Rectal smooth muscle tissue (tissue), 1 donor: ENCODE measurements around the gene BMPR1B.

Experiments used
- H3K27ac ChIP-seq: one replicate; pipeline ENCODE4 v1.7.0; 2013; ENCODE audit warnings: low read depth, low read length, inconsistent platforms
- H3K27me3 ChIP-seq: one replicate; pipeline ENCODE4 v1.7.0; 2013; ENCODE audit warnings: low read length; ENCODE audit not compliant: control insufficient read depth, insufficient read depth
- H3K36me3 ChIP-seq: one replicate; pipeline ENCODE4 v1.7.0; 2013; ENCODE audit warnings: low read length; ENCODE audit not compliant: control insufficient read depth, insufficient read depth
- H3K4me1 ChIP-seq: one replicate; pipeline ENCODE4 v1.7.0; 2013; ENCODE audit warnings: low read length; ENCODE audit not compliant: control insufficient read depth, insufficient read depth
- H3K4me3 ChIP-seq: one replicate; pipeline ENCODE4 v1.7.0; 2013; ENCODE audit warnings: low read length
- H3K9ac ChIP-seq: one replicate; pipeline ENCODE4 v1.7.0; 2013; ENCODE audit warnings: low read length

The BMPR1B gene

GRCh38 chr4:95181996-95182306 is 424.2 kb downstream of the BMPR1B start:
- H3K4me3 ChIP-seq: no peak overlapping the region
- no peak overlapping the region for H3K9ac ChIP-seq

GRCh38 chr4:95183656-95184408 is 426.1 kb downstream of the BMPR1B start:
- Histone ChIP-seq H3K9ac (no peak overlapping the region), H3K4me3 (no peak overlapping the region), H3K4me1 (no peaks in the 10 kb centered on the region), H3K36me3 (no peaks in the 10 kb centered on the region), H3K27me3 (no peaks in the 10 kb centered on the region), H3K27ac (no peak overlapping the region)

More at GRCh38 chr4:95181996-95182306, 424.2 kb downstream of the BMPR1B start:
- H3K4me1 ChIP-seq: no peaks in the 10 kb centered on the region
- H3K27me3 ChIP-seq: no peaks in the 10 kb centered on the region
- H3K27ac ChIP-seq: no peak overlapping the region
- H3K36me3 ChIP-seq: no peaks in the 10 kb centered on the region

DNA sequence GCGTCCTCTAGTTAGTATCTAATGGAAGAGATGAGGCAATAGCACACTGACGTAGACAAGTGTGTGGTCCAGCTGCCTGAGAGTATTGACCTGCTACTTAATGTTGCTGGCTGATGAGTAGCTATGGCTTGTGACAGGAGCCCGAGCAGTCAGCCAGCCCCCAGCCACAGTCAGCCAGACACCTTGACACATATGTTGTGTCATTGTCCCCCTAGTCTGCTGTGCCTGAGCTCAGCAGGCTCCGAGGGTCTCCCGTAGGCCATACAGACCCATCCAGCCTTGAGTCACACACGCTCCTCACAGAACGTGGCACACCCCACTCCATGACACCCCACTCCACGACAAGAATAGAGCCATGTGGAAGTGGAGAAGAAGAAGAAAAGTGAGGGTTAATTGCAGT is 428.9 kb downstream of the BMPR1B start:
- H3K9ac ChIP-seq: no peak overlapping the region
- no peak overlapping the region for H3K4me3 ChIP-seq
- no peaks in the 10 kb centered on the region for H3K27me3 ChIP-seq
- no peak overlapping the region for H3K27ac ChIP-seq
- H3K36me3 ChIP-seq: no peaks in the 10 kb centered on the region
- no peaks in the 10 kb centered on the region for H3K4me1 ChIP-seq

- Histone ChIP-seq H3K36me3 (no peaks in the 10 kb centered on the region), H3K4me3 (no peak overlapping the region), H3K27me3 (no peaks in the 10 kb centered on the region), H3K27ac (no peak overlapping the region), H3K9ac (no peak overlapping the region), H3K4me1 (no peaks in the 10 kb centered on the region)
Observed at GRCh38 chr4:95188701-95189370, 431.1 kb downstream of the BMPR1B start.

GRCh38 chr4:95190751-95191436 is 433.1 kb downstream of the BMPR1B start:
- no peaks in the 10 kb centered on the region for H3K36me3 ChIP-seq
- no peak overlapping the region for H3K4me3 ChIP-seq
- no peaks in the 10 kb centered on the region for H3K4me1 ChIP-seq
- H3K27me3 ChIP-seq: no peaks in the 10 kb centered on the region
- H3K27ac ChIP-seq: no peak overlapping the region
- no peak overlapping the region for H3K9ac ChIP-seq

DNA sequence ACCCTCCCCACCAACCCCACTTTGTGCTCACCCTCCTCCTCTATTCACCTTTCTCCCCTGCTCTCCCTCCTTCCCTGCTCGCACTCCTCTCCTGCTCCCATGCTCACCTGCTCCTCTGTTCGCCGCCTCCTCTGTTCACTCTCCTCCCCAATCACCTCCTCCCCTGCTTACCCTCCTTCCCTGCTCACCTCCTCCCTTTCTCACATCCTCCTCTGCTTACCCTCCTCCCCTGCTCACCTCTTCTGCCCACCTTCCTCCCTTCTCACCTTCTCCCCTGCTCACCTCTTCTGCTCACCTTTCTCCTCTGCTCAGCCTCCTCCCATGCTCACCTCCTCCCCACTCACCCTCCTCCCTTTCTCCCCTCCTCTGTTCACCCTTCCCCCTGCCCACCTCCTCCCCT is 433.8 kb downstream of the BMPR1B start:
- no peak overlapping the region for H3K27ac ChIP-seq
- H3K4me3 ChIP-seq: no peak overlapping the region
- H3K9ac ChIP-seq: no peak overlapping the region
- no peaks in the 10 kb centered on the region for H3K4me1 ChIP-seq
- no peaks in the 10 kb centered on the region for H3K27me3 ChIP-seq
- no peaks in the 10 kb centered on the region for H3K36me3 ChIP-seq

DNA sequence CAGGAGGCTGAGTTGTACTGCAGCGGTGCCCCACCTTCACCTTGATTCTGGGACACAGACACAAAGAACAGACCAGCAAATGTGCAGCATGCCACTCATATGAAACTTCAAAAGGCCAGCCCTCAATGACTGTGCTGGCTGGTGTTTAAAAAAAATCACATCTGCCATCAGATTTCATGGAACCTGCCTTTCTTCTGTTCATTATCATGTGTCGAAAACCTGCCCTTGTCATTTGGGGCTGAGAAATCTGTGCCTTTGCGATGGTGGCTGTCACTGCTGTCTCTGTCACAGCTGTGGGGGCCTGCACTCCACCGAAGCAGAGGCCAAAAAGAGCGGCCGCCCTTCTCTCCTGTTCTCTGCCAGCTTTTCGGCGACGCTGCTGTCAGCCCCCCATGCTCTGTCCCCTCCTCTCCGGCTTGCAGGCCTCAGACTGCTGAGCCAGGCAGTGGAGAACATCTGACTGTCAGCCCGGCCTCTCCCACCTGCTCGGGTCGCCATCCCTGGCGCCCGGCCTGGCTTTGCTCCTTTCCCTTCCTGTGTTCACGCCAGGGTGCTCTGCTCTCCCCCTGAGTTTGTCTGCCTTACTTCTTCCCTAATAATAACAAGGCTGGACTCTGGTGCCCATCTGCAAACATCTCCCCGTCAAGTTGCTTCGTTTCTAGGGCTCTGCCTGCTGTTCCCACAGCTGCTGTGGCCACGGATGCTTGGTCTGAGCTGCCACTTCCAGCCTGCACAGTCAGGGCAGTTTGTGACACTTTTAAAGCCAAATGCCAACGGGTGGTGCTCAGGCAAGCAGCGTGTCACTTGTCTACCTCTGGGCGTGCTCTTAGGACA is 435.9 kb downstream of the BMPR1B start:
- Histone ChIP-seq H3K36me3 (no peaks in the 10 kb centered on the region), H3K4me1 (no peaks in the 10 kb centered on the region), H3K9ac (no peak overlapping the region), H3K27ac (no peak overlapping the region), H3K4me3 (no peak overlapping the region), H3K27me3 (no peaks in the 10 kb centered on the region)

GRCh38 chr4:95197353-95197752 is 439.6 kb downstream of the BMPR1B start:
- Histone ChIP-seq H3K9ac (no peak overlapping the region), H3K27ac (no peak overlapping the region), H3K36me3 (no peaks in the 10 kb centered on the region), H3K4me1 (no peaks in the 10 kb centered on the region), H3K4me3 (no peak overlapping the region), H3K27me3 (no peaks in the 10 kb centered on the region)

DNA sequence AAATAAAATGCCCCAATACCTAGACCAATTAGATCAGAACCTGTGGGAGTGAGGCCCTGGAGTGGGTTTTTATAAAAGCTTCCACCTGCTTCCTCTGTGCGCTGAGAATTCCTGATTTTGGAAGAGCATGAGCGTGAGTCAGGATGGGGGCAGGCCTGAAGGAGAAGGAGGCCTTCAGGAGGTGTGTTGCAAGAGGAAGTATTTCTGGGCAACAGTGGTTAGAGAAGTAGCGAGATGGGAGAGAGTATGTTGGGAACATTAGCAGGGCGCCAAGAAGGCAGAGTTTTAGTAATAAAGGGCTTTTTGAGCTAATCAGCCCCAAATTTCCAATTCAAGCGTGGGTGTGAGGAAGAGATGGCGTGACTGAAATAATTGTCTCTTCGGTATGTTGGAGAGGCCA is 441.2 kb downstream of the BMPR1B start:
- Histone ChIP-seq H3K36me3 (no peaks in the 10 kb centered on the region), H3K27me3 (no peaks in the 10 kb centered on the region), H3K4me1 (no peaks in the 10 kb centered on the region), H3K9ac (no peak overlapping the region), H3K4me3 (no peak overlapping the region), H3K27ac (no peak overlapping the region)

- Histone ChIP-seq H3K4me1 (no peaks in the 10 kb centered on the region), H3K36me3 (no peaks in the 10 kb centered on the region), H3K9ac (no peak overlapping the region), H3K27ac (no peak overlapping the region), H3K27me3 (no peaks in the 10 kb centered on the region), H3K4me3 (no peak overlapping the region)
Observed at GRCh38 chr4:95204267-95204844, 446.6 kb downstream of the BMPR1B start.

DNA sequence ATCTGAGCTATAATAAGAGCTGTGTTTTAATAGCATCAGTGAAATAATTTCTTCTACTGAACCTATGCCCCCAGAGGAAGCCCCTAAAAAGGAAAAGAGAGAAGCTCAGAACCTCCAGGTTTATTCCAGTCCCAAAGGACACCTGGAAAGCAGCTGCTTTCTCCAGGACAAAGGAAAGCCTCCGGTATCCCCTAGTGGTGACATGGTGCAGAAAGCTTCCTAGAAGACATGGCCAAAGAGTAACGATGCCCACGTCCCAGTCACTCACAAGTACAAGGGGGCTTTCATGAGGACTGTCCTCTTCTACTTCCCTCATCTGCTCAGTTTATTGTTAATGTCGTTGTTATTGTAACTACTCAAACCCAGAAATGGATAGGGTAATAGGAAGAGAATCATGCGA is 447.1 kb downstream of the BMPR1B start:
- no peak overlapping the region for H3K4me3 ChIP-seq
- no peaks in the 10 kb centered on the region for H3K36me3 ChIP-seq
- no peaks in the 10 kb centered on the region for H3K27me3 ChIP-seq
- H3K9ac ChIP-seq: no peak overlapping the region
- H3K27ac ChIP-seq: no peak overlapping the region
- no peaks in the 10 kb centered on the region for H3K4me1 ChIP-seq
